Measurements from ENCODE around the gene ACBD3. TPM values are rescaled to one million over a fixed set of nuclear protein-coding genes. Genes with fewer than 3 reads are reported as not detected.

ACBD3 gene
- total and polyA plus RNA-seq, 10 of the 15 experiments (the other 5 are each of a cell fraction or from before 2014, with no cell fraction given): 7.5 to 27.9 (median 20.3) TPM

- TF ChIP-seq ATF3 (IDR thresholded peaks at IDR 0.05; ENCODE audit: borderline replicate concordance, extremely low read depth, low read depth, low read length): no peak
- no peak for TF ChIP-seq MXI1 (IDR thresholded peaks at IDR 0.05; ENCODE audit: low read depth, low read length)
- peak; percentile 1 to 67; a peak in 3 of 4 replicates for TF ChIP-seq BHLHE40 (IDR thresholded peaks at IDR 0.05; ENCODE audit: borderline replicate concordance in 1 of 2, low read depth in 2 of 2, low read length in 1 of 2)
- TF ChIP-seq NR2F1 (conservative IDR thresholded peaks at IDR 0.05): peak; percentile 60
- peak; percentile 71 for TF ChIP-seq POLR2A (IDR thresholded peaks at IDR 0.05; ENCODE audit: low read depth, low read length)
- TF ChIP-seq BACH1 (IDR thresholded peaks at IDR 0.05; ENCODE audit: borderline replicate concordance): peak; percentile 54; the same call in 1 of the 2 replicates
- TF ChIP-seq GATAD2B (conservative IDR thresholded peaks at IDR 0.05; ENCODE audit: low read depth): peak; percentile 89; the same call in 1 of the 2 replicates
- peak; percentile 95; the same call in 1 of the 2 replicates for TF ChIP-seq RB1 (IDR thresholded peaks at IDR 0.05; ENCODE audit: borderline replicate concordance)
- TF ChIP-seq SMARCA5 (IDR thresholded peaks at IDR 0.05): peak; percentile 95; the same call in 1 of the 2 replicates
- TF ChIP-seq ZNF274 (IDR thresholded peaks at IDR 0.05; ENCODE audit: insufficient read depth, insufficient read length): no peak
- no peak for TF ChIP-seq ESRRA (IDR thresholded peaks at IDR 0.05; ENCODE audit: low read length)
- no peak; the same call in 1 of the 2 replicates for TF ChIP-seq MAX (IDR thresholded peaks at IDR 0.05; ENCODE audit: low read depth, low read length)
- peak; percentile 10; the same call in 1 of the 2 replicates for TF ChIP-seq HCFC1 (IDR thresholded peaks at IDR 0.05; ENCODE audit: low read length)
- TF ChIP-seq ZBED1 (IDR thresholded peaks at IDR 0.05; ENCODE audit: borderline replicate concordance): no peak
- peak; percentile 31; the same call in 1 of the 2 replicates for TF ChIP-seq ELK1 (IDR thresholded peaks at IDR 0.05; ENCODE audit: low read depth, low read length)
- TF ChIP-seq RELA (IDR thresholded peaks at IDR 0.05; ENCODE audit: borderline replicate concordance, partially characterized antibody): peak; percentile 28
- no peak for TF ChIP-seq E4F1 (IDR thresholded peaks at IDR 0.05; ENCODE audit: borderline replicate concordance, partially characterized antibody)
- no peak for TF ChIP-seq IRF4 (IDR thresholded peaks at IDR 0.05; ENCODE audit: low read depth, low read length)
- TF ChIP-seq SMAD5 (IDR thresholded peaks at IDR 0.05; ENCODE audit: low read depth): no peak
- TF ChIP-seq POLR2AphosphoS2 (IDR thresholded peaks at IDR 0.05; ENCODE audit: low read depth, low read length): 0 out of 2 replicates have a peak, but pooled peaks have one; percentile 15
- TF ChIP-seq MEF2A (IDR thresholded peaks at IDR 0.05; ENCODE audit: insufficient read depth, low read depth, low read length): 0 out of 2 replicates have a peak, but pooled peaks have one; percentile 42
- no peak for TF ChIP-seq CBFB (IDR thresholded peaks at IDR 0.05; ENCODE audit: low read depth)
- TF ChIP-seq SMC3 (IDR thresholded peaks at IDR 0.05; ENCODE audit: borderline replicate concordance, low read length): peak; percentile 58
- TF ChIP-seq SUZ12 (IDR thresholded peaks at IDR 0.05; ENCODE audit: unreplicated experiment): no peak
- 0 out of 2 replicates have a peak, but pooled peaks have one; percentile 47 for TF ChIP-seq TCF3 (IDR thresholded peaks at IDR 0.05; ENCODE audit: borderline replicate concordance, insufficient read depth, low read depth, low read length)
- TF ChIP-seq CREM (IDR thresholded peaks at IDR 0.05; ENCODE audit: low read depth): 0 out of 2 replicates have a peak, but pooled peaks have one; percentile 21
These were observed 64.7 kb downstream of the ACBD3 start (continued) for GRCh38 chr1:226121587-226122400.

All from GM12878 (cell line).